Measurements from ENCODE around the gene POU2AF2.
A peak's percentile ranks its signal among the peaks of the same experiment; 100 is the strongest.

The POU2AF2 gene

DNA sequence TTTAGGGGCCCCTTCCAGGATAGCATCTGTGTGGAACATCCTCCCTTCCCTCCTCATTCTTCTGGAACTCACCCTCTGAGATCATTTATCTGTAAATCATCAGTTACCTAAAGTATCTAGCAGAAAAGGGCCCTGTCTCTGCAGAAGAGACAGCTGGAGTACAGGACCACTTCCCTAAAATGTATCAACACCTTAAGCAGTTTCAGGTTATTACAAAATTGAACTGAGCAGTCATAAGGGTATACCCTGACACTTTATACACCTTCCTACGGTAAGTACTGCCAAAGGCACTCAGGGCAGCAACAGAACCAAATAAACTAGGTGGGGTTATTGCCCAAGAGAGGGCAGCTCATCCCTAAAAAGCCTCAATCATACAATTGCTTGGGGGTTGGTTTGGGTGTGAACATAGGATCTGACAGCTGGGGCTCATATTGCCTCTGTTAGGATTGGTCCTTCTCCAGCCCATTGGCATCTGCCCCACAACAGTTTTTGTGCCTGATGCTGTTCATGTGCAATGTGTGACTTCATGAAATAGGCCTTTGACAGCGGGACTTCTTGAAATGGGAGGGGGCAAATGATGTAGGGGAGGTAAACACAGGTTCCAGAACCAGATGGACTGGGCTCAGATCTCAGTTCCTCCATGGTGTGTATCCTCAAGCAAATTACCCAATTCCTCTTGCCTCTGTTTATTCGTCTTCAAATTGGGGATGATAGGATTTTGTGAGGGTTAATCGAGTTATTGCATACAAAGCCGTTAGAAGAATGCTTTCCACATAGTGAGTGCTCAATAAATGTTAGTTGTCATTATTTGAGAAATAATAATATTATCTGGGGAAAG, 55.7 kb downstream of the POU2AF2 start:
- Histone ChIP-seq H3K4me1 (ENCODE audit: control insufficient read depth, insufficient read depth, low read length) (no peaks in the 10 kb centered on the region), H3K36me3 (ENCODE audit: control insufficient read depth in 2 of 2, insufficient read depth in 1 of 2, low read length in 2 of 2) (no peaks in the 10 kb centered on the region), H3K9me3 (ENCODE audit: control insufficient read depth, insufficient read depth, low read depth, low read length) (no peaks in the 10 kb centered on the region), H3K27ac (ENCODE audit: extremely low read depth, low read depth, low read length) (no peak overlapping the region), H3K4me3 (ENCODE audit: low read depth, low read length) (no peak overlapping the region)
- ChIA-PET POLR2A (no interaction called here), CTCF (interaction anchor here (0.6 to 1.3 kb wide), 2 partner anchors 122 to 1439 kb away, joined by 3 to 4 read pairs; no protein-coding TSS in a partner anchor)
- 0 out of 2 replicates have a peak, but pooled peaks have one; percentile 16 for TF ChIP-seq ZNF18 (tag by site-specific recombination; IDR thresholded peaks at IDR 0.05)
- TF ChIP-seq ZNF175 (tag by site-specific recombination; IDR thresholded peaks at IDR 0.05) = no peak
- no peak for TF ChIP-seq GLI4 (tag by site-specific recombination; IDR thresholded peaks at IDR 0.05)
- TF ChIP-seq ZNF791 (tag by site-specific recombination; IDR thresholded peaks at IDR 0.05) = no peak
- no peak for TF ChIP-seq ZXDB (tag by site-specific recombination; IDR thresholded peaks at IDR 0.05)

DNA sequence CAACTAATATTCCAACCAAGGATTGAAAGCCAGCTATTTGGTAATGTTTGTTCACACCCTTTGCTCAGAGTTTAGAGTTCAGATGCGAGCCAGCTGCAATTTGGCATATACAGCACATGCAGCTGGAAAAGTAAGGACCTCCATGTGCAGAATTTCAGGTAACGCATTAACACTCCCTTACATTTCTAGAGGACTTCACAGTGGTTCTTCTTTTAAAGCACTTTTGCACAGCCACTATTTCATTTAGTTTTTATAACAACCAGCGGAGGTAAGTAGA, 56.3 kb downstream of the POU2AF2 start:
- no peaks in the 10 kb centered on the region for H3K36me3 ChIP-seq (ENCODE audit: control insufficient read depth in 2 of 2, insufficient read depth in 1 of 2, low read length in 2 of 2)
- POLR2A ChIA-PET = no interaction called here

More for the DNA sequence above, 56.3 kb downstream of the POU2AF2 start:
- CTCF ChIA-PET = interaction anchor here (0.6 to 1.3 kb wide), 2 partner anchors 122 to 1439 kb away, joined by 3 to 4 read pairs; no protein-coding TSS in a partner anchor
- TF ChIP-seq ZNF513 (tag by site-specific recombination; IDR thresholded peaks at IDR 0.05) (no peak), ZNF654 (tag by site-specific recombination; IDR thresholded peaks at IDR 0.05; ENCODE audit: low read depth) (no peak), PRDM2 (tag by site-specific recombination; IDR thresholded peaks at IDR 0.05; ENCODE audit: borderline replicate concordance) (no peak), ZNF121 (tag by site-specific recombination; IDR thresholded peaks at IDR 0.05) (no peak), ZNF624 (tag by site-specific recombination; IDR thresholded peaks at IDR 0.05) (no peak), ZNF324 (tag by site-specific recombination; IDR thresholded peaks at IDR 0.05) (no peak)
- TF ChIP-seq, protein P1, sequence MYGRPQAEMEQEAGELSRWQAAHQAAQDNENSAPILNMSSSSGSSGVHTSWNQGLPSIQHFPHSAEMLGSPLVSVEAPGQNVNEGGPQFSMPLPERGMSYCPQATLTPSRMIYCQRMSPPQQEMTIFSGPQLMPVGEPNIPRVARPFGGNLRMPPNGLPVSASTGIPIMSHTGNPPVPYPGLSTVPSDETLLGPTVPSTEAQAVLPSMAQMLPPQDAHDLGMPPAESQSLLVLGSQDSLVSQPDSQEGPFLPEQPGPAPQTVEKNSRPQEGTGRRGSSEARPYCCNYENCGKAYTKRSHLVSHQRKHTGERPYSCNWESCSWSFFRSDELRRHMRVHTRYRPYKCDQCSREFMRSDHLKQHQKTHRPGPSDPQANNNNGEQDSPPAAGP (tag by site-specific recombination; IDR thresholded peaks at IDR 0.05) = no peak
- H3K4me3 ChIP-seq (ENCODE audit: low read depth, low read length) = no peak overlapping the region
- no peaks in the 10 kb centered on the region for H3K4me1 ChIP-seq (ENCODE audit: control insufficient read depth, insufficient read depth, low read length)
- H3K9me3 ChIP-seq (ENCODE audit: control insufficient read depth, insufficient read depth, low read depth, low read length) = no peaks in the 10 kb centered on the region
- H3K27ac ChIP-seq (ENCODE audit: extremely low read depth, low read depth, low read length) = no peak overlapping the region

All from HEK293 (cell line).